DND-41 (cell line): ENCODE data around the gene FTO.

Source experiments
- CTCF ChIP-seq: IDR thresholded peaks from 2 replicates; pipeline ENCODE4 v1.5.1; 2012; ENCODE audit warnings: borderline replicate concordance, low read length, moderate library complexity, mild to moderate bottlenecking; ENCODE audit not compliant: poor library complexity, severe bottlenecking; ENCODE audit errors: extremely low read depth
- EZH2 ChIP-seq: IDR thresholded peaks from 3 replicates; pipeline ENCODE4 v1.6.1; 2012; ENCODE audit warnings: borderline replicate concordance, low read depth, mild to moderate bottlenecking, moderate library complexity, low read length, inconsistent platforms; ENCODE audit not compliant: severe bottlenecking

- TF ChIP-seq EZH2 (no peak), CTCF (no peak)
These were observed 373.3 kb downstream of the FTO start for GRCh38 chr16:54077050-54077821.
